HepG2 (cell line): Measurements from ENCODE around the gene ZDHHC14. TPM values are rescaled to one million over a fixed set of nuclear protein-coding genes. Genes with fewer than 3 reads are reported as not detected.

ENCODE experiments used
- ATAC-seq: fragments of 200-7000 bp; cut with Tn5 transposase; 3 replicates; pipeline ENCODE4 v1.9.1; 2020; ENCODE audit warnings: mild to moderate bottlenecking, moderate library complexity
- BruUV-seq: library from RNA; stranded (reverse); fragments of 400-500 nt; replicated peaks from 2 replicates; lab custom pipeline; 2021; lab: Mats Ljungman, UMichigan
- CTCF ChIA-PET: fragments of 300-600 bp; formaldehyde crosslinking; extraction: SDS; loops from one replicate; lab custom pipeline; 2021; ENCODE audit warnings: low total read pairs, inconsistent platforms, low intra/inter-chr PET ratio; lab: Yijun Ruan, JAX
- POLR2A ChIA-PET: fragments of 350-600 bp; sonication (Branson Sonifier 250); formaldehyde crosslinking; loops from one replicate; lab custom pipeline; 2020; ENCODE audit warnings: antibody characterized with exemption, inconsistent platforms; lab: Yijun Ruan, JAX
- DNase-seq: peaks from one replicate; pipeline ENCODE4 v3.0.0-alpha.2; 2015; ENCODE audit warnings: low spot score
- FAIRE-seq: peaks from 3 replicates; lab custom pipeline; 2011; peaks lifted over from hg19 to GRCh38; lab: Jason Lieb, UNC
- H2AFZ ChIP-seq: one replicate; pipeline ENCODE4 v1.6.1; 2011; ENCODE audit warnings: low read length, inconsistent platforms
- H3K27ac ChIP-seq: fragments of 300-600 bp; 3 replicates; pipeline ENCODE4 v1.8.0; 2011; ENCODE audit warnings: mixed run types, mild to moderate bottlenecking, mixed read lengths, low read length, inconsistent platforms; ENCODE audit not compliant: insufficient read depth; ENCODE audit errors: extremely low read length
- H3K27me3 ChIP-seq, 2 experiments: fragments of 200-600 bp in 1 of 2; 2 replicates in 1 of 2; 3 replicates in 1 of 2; pipeline versions ENCODE4 v1.6.0 to v1.8.0; 2011; ENCODE audit warnings: low read length in 2 of 2, mild to moderate bottlenecking in 2 of 2, moderate library complexity in 2 of 2, inconsistent platforms in 1 of 2; ENCODE audit not compliant: insufficient read depth in 2 of 2, control insufficient read depth in 1 of 2
- H3K36me3 ChIP-seq, 2 experiments: fragments of 200-600 bp in 1 of 2; replicated peaks in 1 of 2; 2 replicates in 1 of 2; 3 replicates in 1 of 2; pipeline versions ENCODE4 v1.5.1 to v1.8.0; 2011; ENCODE audit warnings: low read length in 2 of 2, inconsistent platforms in 1 of 2; ENCODE audit not compliant: insufficient read depth in 2 of 2, control insufficient read depth in 1 of 2
- H3K4me1 ChIP-seq: 2 replicates; pipeline ENCODE4 v1.5.1; 2012; ENCODE audit warnings: low read length, inconsistent platforms; ENCODE audit not compliant: insufficient read depth
- H3K4me2 ChIP-seq: 2 replicates; pipeline ENCODE4 v1.6.0; 2011; ENCODE audit warnings: low read depth, low read length, inconsistent platforms
- H3K4me3 ChIP-seq, 3 experiments: fragments of 200-600 bp in 1 of 3; sonication (generic), shearing (Covaris generic) in 1 of 3; replicated peaks in 1 of 3; 2 replicates each; pipeline ENCODE4 v1.5.1; 2011 to 2016; ENCODE audit warnings: low read length in 3 of 3, inconsistent platforms in 2 of 3, low read depth in 2 of 3, mild to moderate bottlenecking in 2 of 3, control low read depth in 1 of 3, mixed read lengths in 1 of 3; ENCODE audit not compliant: insufficient read depth in 1 of 3
- H3K79me2 ChIP-seq: one replicate; pipeline ENCODE4 v1.6.1; 2011; ENCODE audit warnings: low read length, inconsistent platforms; ENCODE audit not compliant: insufficient read depth
- H3K9ac ChIP-seq: 2 replicates; pipeline ENCODE4 v1.6.0; 2011; ENCODE audit warnings: mild to moderate bottlenecking, low read depth, low read length, inconsistent platforms; ENCODE audit not compliant: insufficient read depth
- H3K9me3 ChIP-seq: 2 replicates; pipeline ENCODE4 v1.5.1; 2012; ENCODE audit warnings: mild to moderate bottlenecking, low read length
- H4K20me1 ChIP-seq: 2 replicates; pipeline ENCODE4 v1.6.0; 2011; ENCODE audit warnings: inconsistent platforms, mild to moderate bottlenecking, low read length, moderate library complexity; ENCODE audit not compliant: insufficient read depth
- GZF1 ChIP-seq: sonication (generic); formaldehyde crosslinking; IDR thresholded peaks from 2 replicates; pipeline ENCODE4 v1.5.1; 2020; ENCODE audit warnings: mild to moderate bottlenecking, missing genetic modification reagents
- SOX5 ChIP-seq: IDR thresholded peaks from 2 replicates; pipeline ENCODE4 v1.6.1; 2016; ENCODE audit warnings: borderline replicate concordance
- ZBTB3 ChIP-seq: sonication (generic); formaldehyde crosslinking; IDR thresholded peaks from 2 replicates; pipeline ENCODE4 v1.4.0; 2020; ENCODE audit warnings: low read depth, mild to moderate bottlenecking, moderate library complexity, missing genetic modification reagents, borderline replicate concordance
- ZNF264 ChIP-seq: sonication (generic); formaldehyde crosslinking; IDR thresholded peaks from 2 replicates; pipeline ENCODE4 v1.4.0; 2020; ENCODE audit warnings: missing genetic modification reagents
- ZNF543 ChIP-seq: sonication (generic); formaldehyde crosslinking; IDR thresholded peaks from 2 replicates; pipeline ENCODE4 v1.4.0; 2020; ENCODE audit warnings: mild to moderate bottlenecking, missing genetic modification reagents
- ZNF775 ChIP-seq: sonication (generic); formaldehyde crosslinking; IDR thresholded peaks from 2 replicates; pipeline ENCODE4 v1.4.0; 2020; ENCODE audit warnings: missing genetic modification reagents, mild to moderate bottlenecking, moderate library complexity, borderline replicate concordance
- ZNF781 ChIP-seq: sonication (generic); formaldehyde crosslinking; IDR thresholded peaks from 2 replicates; pipeline ENCODE4 v1.5.1; 2020; ENCODE audit warnings: borderline replicate concordance, mild to moderate bottlenecking, missing genetic modification reagents; ENCODE audit errors: not compliant biosample characterization
- ZSCAN25 ChIP-seq: sonication (generic); formaldehyde crosslinking; IDR thresholded peaks from 2 replicates; pipeline ENCODE4 v1.8.0; 2022; ENCODE audit warnings: mild to moderate bottlenecking, missing genetic modification reagents
- WGBS: methylation state at CpG from one replicate; pipeline ENCODE4 v1.1.6; 2017; ENCODE audit warnings: low lambda C conversion rate; 5-methylcytosine and 5-hydroxymethylcytosine counted together
- in situ Hi-C: cut with HindIII; loops from 2 replicates; pipeline ENCODE4 v1.10.0; 2017; ENCODE audit warnings: low pct_unique_long_range_greater_than_20kb; ENCODE audit not compliant: extremely low pct_ligation_motif_present
- intact Hi-C: fragments of 100-400 bp; cut with micrococcal nuclease; formaldehyde crosslinking; loops from one replicate; pipeline ENCODE4 v1.10.0; 2022; ENCODE audit not compliant: unreplicated experiment
- polyA plus RNA-seq, 8 experiments: library from polyadenylated mRNA; depleted of rRNA in 3 of 8; stranded (reverse) in 7 of 8; unstranded in 1 of 8; fragments of >200 nt; fragmentation: Illumina TruSeq in 4 of 8; extraction: Trizol in 4 of 8; gene quantifications; 2 replicates each; pipeline versions ENCODE4 v1.2.1 to v1.2.3, GENCODE V29; 2011 to 2016; ENCODE audit warnings: low read depth in 4 of 8, missing spikeins in 1 of 8, mixed read lengths in 1 of 8; ENCODE audit not compliant: insufficient read depth in 1 of 8
- total RNA-seq, 5 experiments: library from RNA; depleted of rRNA; stranded (reverse); fragments of >200 nt; fragmentation: Illumina TruSeq; extraction: Trizol; gene quantifications; 2 replicates each; pipeline ENCODE4 v1.2.3, GENCODE V29; 2016; ENCODE audit warnings: low read depth in 1 of 5
- TF ChIP-seq, protein P1 (sequence below): IDR thresholded peaks from 2 replicates; pipeline ENCODE4 v1.6.1; 2018; ENCODE audit warnings: missing genetic modification reagents
- TF ChIP-seq, protein P2 (sequence below): sonication (generic); formaldehyde crosslinking; IDR thresholded peaks from 2 replicates; pipeline ENCODE4 v1.4.0; 2020; ENCODE audit warnings: missing genetic modification reagents
- TF ChIP-seq, protein P3 (sequence below): sonication (generic); formaldehyde crosslinking; IDR thresholded peaks from 2 replicates; pipeline ENCODE4 v1.8.0; 2022; ENCODE audit warnings: mild to moderate bottlenecking, missing genetic modification reagents; ENCODE audit not compliant: insufficient replicate concordance

Gene ZDHHC14
- total and polyA plus RNA-seq, 2 of the 13 experiments (the other 11 are each of a cell fraction or from before 2014, with no cell fraction given): 3.7 to 9.5 TPM

DNA sequence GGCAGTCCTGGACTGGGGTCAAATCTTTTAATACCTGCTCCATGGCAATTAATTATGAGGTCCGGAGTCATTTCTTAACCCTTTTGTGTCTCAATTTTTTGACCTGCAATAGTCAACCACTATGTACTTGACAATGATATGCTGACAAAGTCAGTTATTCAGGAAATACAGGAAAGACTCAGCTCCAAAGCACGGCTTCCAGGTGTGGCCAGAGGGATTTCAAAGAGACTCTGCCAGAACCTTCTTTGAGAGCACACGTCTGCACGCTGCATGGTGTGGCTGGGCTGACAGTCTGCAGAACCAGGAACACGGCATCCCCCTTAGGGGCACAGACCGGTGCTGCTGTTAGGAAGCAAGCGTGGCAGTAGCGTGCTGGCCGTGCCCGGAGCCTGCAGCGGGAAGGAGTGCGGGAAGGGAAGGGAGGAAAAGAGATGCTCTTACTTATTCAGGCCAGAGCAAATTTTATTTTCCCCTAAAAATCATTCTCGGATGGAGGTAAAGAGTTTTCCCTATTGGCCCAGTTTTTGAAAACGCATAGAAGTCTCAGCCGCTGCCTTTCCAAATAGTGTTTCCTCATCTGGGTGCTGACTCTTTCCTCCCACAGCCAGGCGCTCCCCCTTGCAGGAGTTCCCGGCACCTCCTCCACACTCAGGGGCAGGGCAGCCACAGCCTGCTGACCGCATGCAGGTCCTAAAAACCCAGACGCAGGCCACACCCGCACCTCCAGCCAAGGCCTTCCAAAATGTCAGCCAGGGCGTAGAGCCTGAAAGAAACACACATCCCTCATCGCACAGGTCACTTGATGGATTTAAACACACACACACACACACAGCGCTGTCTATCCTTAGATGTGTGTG, 254.6 kb downstream of the ZDHHC14 start:
- no peak for FAIRE-seq
- CTCF ChIA-PET: no interaction called here

DNA sequence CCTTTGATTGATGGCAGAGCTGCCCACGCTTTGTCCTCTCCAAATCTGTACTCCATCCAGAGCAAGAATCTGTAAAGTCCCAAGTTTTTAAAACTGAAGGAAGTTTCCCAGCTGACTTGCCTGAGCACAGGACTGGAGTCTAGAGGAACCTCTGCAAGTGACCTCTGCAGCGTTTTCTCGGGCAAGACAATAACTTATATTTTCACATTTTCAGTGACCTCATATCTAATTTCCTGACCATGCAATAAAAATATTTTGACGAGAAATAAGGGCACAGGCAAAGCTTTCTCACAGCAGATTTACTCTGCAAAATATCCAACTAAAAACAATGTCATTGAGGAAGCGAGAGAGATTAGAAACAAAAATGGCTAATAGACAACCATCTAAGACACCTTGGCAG, 256.5 kb downstream of the ZDHHC14 start:
- ChIA-PET POLR2A (no interaction called here), CTCF (no interaction called here)
- no peaks in the 10 kb centered on the region for H4K20me1 ChIP-seq
- DNase-seq (no peak), FAIRE-seq (no peak)
- in situ Hi-C loops: no loop called here
- no peak overlapping the region for H3K9ac ChIP-seq
- no peak overlapping the region for H3K4me2 ChIP-seq
- no peak overlapping the region for H2AFZ ChIP-seq
- no TSS peak for BruUV-seq
- H3K9me3 ChIP-seq: no peaks in the 10 kb centered on the region
- H3K36me3 ChIP-seq: peaks cover 0 to 3% of the 10 kb centered on the region in 2 experiments; a peak in 1 of 5 replicates
- H3K27ac ChIP-seq: no peak overlapping the region
- H3K79me2 ChIP-seq: no peaks in the 10 kb centered on the region
- 93% methylated on average over 5 of the region's 5 CpGs for WGBS
- TF ChIP-seq ZNF264 (no peak), ZNF781 (CRISPR knock-in tag) (no peak), GZF1 (CRISPR knock-in tag) (no peak), SOX5 (CRISPR knock-in tag) (no peak)
- TF ChIP-seq, protein P1, sequence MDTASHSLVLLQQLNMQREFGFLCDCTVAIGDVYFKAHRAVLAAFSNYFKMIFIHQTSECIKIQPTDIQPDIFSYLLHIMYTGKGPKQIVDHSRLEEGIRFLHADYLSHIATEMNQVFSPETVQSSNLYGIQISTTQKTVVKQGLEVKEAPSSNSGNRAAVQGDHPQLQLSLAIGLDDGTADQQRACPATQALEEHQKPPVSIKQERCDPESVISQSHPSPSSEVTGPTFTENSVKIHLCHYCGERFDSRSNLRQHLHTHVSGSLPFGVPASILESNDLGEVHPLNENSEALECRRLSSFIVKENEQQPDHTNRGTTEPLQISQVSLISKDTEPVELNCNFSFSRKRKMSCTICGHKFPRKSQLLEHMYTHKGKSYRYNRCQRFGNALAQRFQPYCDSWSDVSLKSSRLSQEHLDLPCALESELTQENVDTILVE (CRISPR knock-in tag): no peak
- TF ChIP-seq, all 625 proteins: peak for 0
- Histone ChIP-seq H3K4me3 (no peak overlapping the region), H3K27me3 (no peaks in the 10 kb centered on the region), H3K4me1 (no peaks in the 10 kb centered on the region)
- intact Hi-C loops: no loop called here
- no peak for ATAC-seq

More for the DNA sequence above, 254.6 kb downstream of the ZDHHC14 start:
- WGBS: 94% methylated on average over 23 of the region's 23 CpGs
- Histone ChIP-seq H3K4me1 (no peaks in the 10 kb centered on the region), H3K36me3 (peaks cover 0 to 3% of the 10 kb centered on the region in 2 experiments; a peak in 1 of 5 replicates), H4K20me1 (no peaks in the 10 kb centered on the region), H3K79me2 (no peaks in the 10 kb centered on the region), H3K27ac (no peak overlapping the region), H3K9ac (no peak overlapping the region), H3K4me2 (no peak overlapping the region), H3K27me3 (no peaks in the 10 kb centered on the region), H3K9me3 (no peaks in the 10 kb centered on the region), H3K4me3 (no peak overlapping the region), H2AFZ (no peak overlapping the region)
- intact Hi-C loops (no loop called here), in situ Hi-C loops (no loop called here)
- no TSS peak for BruUV-seq
- DNase-seq: no peak
- TF ChIP-seq, protein P2, sequence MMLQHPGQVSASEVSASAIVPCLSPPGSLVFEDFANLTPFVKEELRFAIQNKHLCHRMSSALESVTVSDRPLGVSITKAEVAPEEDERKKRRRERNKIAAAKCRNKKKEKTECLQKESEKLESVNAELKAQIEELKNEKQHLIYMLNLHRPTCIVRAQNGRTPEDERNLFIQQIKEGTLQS (CRISPR knock-in tag): no peak
- TF ChIP-seq ZNF775 (no peak), ZNF543 (no peak), ZBTB3 (no peak), ZSCAN25 (no peak)
- TF ChIP-seq, protein P3, sequence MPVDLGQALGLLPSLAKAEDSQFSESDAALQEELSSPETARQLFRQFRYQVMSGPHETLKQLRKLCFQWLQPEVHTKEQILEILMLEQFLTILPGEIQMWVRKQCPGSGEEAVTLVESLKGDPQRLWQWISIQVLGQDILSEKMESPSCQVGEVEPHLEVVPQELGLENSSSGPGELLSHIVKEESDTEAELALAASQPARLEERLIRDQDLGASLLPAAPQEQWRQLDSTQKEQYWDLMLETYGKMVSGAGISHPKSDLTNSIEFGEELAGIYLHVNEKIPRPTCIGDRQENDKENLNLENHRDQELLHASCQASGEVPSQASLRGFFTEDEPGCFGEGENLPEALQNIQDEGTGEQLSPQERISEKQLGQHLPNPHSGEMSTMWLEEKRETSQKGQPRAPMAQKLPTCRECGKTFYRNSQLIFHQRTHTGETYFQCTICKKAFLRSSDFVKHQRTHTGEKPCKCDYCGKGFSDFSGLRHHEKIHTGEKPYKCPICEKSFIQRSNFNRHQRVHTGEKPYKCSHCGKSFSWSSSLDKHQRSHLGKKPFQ: no peak
- POLR2A ChIA-PET: no interaction called here
- no peak for ATAC-seq
